ENCODE results near the gene PRLR.
A peak's percentile ranks its signal among the peaks of the same experiment; 100 is the strongest.
"Not testable (repeated sequence)": the region's sequence is repeated elsewhere in the genome, so short reads cannot be mapped to it uniquely, and the experiment has no call there.

Gene PRLR

DNA sequence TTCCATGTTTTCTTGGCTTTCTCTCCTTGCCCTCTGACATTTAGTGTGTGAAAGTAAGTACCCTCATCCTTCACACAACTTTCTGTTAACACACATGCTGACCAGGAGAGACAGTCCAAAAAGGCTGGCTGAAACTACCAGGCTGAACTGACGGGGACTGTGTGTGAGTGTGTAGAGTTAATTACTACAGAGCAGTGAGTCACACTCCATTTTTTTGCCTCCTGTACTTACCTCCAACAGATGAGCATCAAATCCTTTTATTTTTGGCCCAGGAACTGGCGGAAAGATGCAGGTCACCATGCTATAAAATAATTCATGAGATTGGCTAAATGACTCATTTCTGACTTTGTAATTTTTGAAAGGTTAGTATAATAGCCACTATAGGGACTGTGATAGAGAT, 162.3 kb downstream of the PRLR start:
- no peak for DNase-seq

DNA sequence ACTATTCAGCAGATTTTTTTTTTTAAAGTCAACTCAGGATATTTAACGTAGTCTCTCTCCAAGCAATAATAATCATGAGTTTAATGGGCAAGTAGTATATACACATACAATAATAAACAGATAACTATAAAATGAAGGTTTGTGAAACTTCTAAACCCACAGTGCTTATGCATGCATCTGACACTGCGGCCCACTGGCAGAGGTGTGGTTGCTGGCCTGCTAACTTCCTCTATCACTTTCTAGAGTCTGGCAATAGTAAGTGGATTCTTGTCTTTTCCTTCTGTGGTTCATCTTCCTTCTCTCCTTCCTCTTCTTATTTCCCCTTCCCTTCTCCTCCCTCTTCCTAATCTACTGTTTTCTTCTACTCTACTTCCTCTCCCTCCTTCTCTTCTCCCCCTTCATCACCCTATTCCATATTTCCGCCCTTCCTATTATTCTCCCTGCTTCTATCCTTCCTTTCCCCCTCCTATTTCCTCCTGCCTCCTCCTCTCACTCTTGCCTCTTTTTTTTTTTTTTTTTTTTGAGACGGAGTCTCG, 164.0 kb downstream of the PRLR start:
- DNase-seq: no peak

DNA sequence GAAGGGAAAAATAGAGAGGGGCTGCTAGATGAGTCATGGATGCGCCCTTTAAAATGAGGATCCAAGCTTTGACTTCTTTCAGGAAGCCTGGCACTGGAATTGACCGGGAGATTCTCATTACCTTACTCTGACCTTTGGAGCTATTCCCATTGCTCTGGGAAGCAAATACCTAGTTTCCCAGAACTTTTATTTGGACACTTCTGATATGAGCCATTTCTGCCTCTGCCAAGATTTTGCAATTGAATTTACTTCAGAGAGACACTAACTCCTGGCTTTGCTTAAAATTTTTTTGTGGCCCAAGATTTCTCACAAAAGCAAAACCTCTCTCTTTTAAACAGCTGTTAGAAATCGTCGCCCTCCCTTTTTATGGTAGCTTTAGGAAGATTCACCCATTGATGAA, 166.9 kb downstream of the PRLR start:
- DNase-seq: no peak

DNA sequence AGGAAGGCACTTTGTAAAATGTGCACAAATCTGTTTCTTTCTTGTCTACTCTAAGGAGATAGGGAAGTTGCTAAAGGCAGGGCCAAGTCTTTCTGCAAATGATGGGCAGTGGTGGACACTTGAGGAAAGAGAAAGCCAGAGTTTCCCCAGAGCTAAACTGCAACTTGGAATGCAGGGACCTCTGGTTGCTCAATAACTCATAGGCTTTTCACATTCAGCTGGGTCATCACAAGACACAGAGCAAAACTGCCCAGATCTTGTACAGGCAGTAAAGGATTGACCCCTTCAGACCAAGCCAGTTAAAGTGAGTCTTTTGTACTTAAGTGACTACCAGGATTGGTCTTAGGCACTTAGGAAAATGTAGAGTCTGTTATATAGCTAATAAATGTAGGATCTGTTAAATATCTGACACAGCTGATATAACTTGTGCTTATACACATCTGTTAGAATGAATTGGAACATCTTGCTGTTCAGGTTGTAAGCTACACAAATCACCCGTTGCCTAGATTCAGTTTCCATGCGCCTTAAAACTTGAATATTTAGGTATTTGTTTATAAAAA, 169.0 kb downstream of the PRLR start:
- DNase-seq: no peak

DNA sequence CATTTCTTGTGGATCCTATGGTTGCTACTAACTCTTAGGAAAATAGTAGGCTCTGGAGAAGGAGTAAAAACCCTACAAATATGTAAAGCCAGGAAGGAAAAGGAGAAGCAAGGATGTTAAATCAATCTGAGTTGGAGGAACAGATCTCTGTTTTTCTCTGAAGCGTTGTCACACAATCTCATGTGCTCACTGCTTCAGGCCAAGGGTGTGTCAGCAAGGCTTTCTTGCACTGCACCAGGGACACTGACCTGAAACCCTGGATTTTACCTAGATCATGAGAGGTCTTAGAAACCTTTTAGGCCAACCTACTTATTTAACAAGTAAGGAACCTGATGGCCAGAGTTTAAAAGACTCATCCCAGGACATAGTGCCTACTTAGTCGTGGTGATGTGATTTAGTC, 170.1 kb downstream of the PRLR start:
- no peak for DNase-seq

DNA sequence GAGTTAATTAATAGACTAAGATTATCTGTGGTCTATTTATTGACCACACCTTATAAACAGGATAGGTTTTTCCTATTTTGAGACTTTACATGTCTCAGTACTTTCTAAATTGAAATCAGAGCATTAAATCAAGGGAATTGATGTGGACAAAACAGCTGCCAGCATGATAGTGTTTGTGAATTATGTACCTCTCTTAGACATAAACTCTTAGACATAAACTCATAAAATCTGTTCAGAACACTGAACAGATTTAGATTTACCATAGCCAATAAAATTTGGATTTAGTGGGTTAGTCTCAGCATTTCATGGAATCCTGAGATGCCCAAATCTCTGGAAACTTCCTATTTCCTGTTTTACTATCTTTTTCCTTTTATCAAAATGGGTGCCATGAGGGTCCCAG, 171.0 kb downstream of the PRLR start:
- DNase-seq: no peak

DNA sequence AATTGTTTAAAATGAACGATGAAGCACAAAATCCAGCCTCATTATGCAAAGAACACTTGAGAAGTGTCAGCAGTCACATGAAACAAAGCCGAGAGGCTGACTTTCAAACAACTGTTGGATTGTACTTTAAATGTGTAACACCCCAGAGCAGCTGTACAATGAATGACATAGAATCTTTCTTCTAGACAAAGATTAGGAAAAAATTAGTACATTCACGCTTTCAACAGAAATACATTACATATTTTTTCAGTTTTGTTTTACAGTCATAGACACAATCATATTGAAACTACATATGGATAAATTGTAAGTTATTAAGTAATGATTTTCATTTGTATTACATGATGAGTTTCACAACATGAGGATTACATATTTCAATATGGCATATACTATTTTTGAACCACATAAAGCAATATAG, 171.9 kb downstream of the PRLR start:
- no peak for DNase-seq

DNA sequence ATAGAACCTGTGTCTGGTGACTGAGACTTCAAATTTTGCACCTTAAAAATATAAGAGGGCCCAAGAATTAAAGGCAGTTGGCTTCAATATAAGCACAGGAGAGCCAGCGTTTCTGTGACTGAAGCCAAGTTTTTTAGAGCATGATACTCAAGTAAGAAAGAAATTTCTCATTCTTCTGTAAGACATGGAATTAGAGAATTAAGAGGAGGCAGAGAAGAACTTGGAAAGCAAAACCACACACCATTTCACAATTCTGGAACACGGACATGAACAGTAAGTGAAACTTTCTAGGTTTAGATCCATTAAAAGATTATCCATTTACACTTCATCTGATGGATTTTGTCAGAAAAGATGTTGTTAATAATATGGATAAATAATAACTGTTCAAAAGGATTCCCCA, 173.6 kb downstream of the PRLR start:
- DNase-seq: no peak

DNA sequence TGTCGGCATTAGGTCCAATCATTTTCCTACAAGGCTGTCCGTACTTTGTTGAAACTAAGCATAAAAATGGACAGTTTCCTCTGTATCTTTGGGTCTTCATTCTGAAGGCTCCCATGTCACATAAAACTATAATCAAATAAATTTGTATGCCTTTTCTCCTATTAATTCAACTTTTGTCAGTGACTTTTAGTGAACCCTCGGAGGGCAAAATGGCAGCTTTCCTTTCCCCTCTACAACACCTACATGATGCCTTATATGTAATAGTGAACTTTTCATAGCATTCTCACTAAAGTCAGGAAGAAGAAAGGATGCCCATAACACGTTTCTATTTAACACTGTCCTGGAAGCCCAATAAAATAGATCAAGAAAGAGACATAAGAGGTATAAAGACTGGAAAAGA, 177.4 kb downstream of the PRLR start:
- no peak for DNase-seq

DNA sequence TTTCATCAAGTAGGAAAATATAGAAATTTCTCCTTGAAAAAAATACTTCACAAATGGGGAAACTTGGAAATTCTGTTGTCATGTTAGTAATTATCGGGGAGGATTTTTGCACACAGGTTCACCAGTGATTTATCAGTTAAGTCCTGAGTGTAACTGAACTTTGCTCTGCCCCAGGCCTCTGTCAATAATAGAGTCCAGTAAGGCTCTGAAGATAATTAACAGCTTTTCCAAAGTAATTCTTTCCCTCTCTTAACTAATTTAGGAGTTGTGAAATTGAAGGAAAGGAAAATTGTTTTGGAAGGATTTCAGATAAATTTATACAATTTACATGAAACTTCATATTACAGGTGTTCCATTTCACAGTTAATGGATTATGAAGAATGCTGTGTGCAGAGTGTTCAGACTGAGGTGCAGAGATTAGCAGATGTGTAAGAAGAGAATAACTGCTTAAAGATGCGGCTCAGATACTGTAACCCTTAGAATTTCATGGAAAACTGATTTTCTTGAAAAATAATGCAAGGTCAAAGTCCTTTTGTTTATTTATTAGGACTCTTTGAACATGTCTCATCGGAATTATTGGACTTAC, 179.7 kb downstream of the PRLR start:
- DNase-seq: no peak

DNA sequence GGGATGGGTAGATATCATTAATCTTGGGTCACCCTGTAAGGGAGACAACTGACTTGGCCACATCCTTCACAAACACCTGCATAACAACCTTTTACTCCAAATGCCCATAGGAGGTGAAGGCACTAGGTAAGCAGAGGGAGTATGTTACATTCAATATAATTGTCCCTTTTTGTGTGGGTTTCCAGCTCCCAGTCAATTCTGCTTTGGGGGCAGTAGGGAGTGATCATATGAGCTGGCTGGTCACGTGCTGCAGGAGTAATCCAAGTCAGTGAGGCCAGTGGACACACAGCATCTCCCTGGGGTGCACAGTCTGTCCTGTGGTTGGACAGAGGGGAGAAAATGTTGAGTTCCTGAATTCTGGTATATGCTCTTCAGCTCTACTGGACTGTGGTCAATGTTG, 181.4 kb downstream of the PRLR start:
- no peak for DNase-seq

DNA sequence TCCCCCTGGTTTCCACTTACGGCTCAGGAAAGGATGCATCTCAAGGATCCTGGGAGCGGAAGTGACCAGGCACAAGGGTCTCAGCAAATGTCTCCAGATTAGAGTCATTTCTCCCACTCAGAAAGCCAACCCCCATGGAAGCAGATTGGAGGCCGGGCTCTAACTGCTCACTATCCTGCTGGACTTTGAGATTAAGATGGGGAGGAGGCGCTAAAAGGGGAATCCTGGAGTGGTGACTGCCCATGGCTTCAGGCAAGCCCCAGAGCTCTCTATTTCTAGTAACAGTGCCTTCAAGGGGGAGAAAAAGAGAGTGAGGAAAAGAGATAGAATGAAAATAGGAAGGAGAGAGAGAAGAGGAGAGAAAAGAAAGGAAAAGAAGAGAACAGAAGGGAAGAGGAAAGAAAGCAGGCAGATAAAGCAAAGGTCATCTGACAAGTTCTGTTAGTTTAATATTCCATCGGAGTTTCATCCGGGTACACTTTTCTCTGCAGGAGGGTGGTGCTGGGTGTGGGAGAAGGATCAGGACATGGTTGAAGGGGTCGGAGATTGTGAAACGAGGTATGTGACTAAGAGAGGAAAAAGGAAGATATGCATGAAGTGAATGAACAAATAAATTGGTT, 182.4 kb downstream of the PRLR start, which contains the start of gene AGXT2:
TSS of gene AGXT2 (minus strand) at position 165 of the 620 bp plus-strand sequence. CDS start at position 108, 57 bp downstream.
- DNase-seq: no peak

DNA sequence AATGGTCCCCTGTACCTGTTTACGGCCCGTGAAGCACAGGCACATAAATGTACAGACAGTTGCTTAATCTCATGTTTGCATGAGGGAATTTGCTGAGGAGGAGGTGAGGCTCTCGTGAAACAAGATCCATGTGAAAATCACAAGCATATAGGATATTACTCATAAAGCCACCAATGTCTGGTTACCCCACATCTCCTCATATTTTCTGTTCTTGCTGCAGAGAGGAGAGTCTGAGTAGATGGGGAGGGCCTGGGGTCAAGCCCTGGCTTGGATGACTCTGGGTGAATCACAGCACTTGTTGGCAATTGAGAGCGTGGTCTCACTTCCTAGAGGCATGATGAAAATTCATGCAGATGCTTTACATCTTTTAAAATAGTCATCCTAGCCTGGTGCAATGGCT, 183.5 kb downstream of the PRLR start:
- no peak for DNase-seq

DNA sequence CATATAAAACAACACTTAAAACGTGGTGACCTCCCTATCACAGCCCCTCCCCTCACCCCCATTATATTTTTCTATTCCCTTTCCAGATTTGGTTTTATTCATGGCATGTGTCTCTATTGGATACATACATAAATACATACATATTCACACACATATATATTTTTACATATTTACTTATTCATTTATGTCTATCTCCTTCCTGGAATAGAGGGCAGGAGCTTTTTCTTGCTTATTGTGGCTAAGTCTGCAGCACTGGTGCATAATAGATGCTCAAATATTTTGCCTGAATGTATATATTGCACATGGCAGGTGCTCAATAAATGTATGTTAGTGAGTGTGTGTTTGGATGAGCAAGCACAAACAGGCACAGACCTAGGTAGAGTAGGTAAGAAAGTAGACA, 185.0 kb downstream of the PRLR start:
- no peak for DNase-seq

DNA sequence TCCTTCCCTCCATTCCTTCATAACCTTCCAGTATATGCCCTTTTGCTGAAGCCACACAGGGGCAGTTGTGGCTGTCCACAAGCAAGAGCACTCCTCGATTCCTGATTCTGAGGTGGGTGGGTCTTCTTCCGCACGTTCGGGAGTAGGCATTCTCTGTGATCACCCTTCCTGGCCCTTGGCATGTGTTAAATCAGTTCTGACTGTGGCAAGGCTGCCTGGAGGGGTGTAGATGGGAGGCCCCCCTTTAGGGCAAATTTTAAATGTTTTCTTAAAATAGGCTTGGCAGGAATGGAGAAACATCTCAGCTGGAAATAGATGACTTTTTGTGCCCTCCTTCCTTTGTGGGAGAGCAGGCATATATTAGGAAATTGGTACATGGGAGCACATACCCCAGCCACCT, 185.6 kb downstream of the PRLR start:
- no peak for DNase-seq

DNA sequence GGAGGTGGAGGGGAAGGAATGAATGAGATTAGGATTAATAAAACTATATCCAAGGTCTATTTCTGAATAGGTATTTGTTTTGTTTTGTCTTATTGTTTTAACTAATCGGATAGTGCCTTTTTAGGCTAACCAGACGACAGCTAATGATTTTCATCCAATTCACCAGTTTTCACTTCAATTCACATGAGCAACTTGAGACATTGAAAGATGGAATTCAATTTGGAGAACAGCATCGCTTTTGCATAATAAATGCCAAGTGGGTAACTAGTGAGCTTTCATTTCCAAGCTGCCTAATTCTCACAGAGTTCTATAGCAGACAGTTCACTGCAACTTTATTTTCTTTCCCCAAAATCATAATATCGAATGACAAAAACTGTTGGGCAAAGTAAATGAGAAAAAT, 187.5 kb downstream of the PRLR start:
- DNase-seq: no peak

DNA sequence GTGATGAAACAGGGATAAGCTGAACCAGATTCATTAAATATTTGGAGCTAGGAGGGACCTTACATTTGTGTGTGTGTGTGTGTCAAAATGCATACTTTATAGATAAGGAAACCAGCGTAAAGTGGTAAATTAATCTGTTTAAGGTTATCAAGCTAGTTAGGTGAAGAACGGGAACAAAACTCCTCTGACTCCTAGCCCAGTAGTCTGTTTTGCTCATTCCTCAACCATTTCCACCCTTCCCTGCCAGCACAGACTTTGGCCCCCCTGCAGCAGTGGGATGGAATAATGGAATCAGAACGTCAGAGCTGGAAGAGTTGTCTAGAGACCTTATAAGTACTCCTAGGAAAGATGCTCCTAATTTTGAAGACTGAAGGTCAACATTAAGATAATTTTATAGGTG, 189.0 kb downstream of the PRLR start:
- DNase-seq: peak; percentile 59

DNA sequence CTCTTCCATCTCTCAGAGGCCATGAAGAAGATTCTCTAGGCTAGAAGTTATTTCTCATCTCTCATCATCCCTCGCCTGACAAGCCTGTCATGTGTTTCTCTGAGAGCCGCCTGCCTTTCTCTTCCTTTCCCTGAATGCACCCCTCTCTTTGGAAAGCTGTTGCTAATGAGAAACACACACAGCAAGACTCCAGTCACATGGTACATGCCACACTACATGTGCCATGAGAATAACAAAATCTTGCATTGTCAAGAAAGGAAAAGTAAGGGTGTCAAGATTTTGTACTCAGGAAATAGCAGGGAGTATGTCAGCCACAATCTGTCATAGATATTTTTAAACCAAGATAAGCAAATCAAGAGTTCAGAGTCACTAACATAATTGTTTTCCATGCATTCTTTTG, 191.4 kb downstream of the PRLR start:
- DNase-seq: no peak

DNA sequence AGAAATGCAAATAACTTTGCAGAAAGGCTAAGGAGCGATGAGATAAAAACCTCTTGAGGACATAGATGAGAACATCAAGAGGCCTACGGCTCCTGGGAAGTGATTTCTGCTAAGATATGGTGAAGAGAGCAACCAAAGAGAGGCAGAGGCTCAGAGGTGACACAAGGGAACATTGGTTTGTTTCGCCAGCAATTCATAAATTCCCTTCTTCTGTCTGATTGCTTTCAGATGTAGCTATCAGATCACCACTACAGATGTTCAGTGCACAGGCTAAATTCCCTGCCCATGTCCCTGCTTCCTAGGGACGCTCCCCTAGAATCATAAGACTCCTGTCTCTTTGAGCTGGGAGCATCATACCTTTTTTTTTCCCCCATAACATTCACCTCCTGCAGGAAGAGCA, 193.8 kb downstream of the PRLR start:
- no peak for DNase-seq

DNA sequence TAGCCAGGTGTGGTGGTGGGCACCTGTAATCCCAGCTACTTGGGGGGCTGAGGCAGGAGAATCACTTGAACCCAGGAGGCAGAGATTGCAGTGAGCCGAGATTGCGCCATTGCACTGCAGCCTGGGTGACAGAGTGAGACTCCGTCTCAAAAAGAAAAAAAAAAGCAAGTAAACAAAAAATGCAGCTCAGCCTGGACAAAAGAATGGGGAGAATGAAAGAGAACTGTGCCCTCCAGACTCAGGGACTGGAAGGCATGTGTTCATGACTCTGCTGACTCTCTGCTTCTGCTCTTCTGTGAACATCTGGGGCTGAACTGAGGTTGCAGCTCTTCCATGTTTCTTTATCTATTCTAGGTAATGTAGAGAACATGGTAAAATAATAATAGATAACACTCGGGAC, 194.4 kb downstream of the PRLR start:
- not testable (repeated sequence) for DNase-seq

DNA sequence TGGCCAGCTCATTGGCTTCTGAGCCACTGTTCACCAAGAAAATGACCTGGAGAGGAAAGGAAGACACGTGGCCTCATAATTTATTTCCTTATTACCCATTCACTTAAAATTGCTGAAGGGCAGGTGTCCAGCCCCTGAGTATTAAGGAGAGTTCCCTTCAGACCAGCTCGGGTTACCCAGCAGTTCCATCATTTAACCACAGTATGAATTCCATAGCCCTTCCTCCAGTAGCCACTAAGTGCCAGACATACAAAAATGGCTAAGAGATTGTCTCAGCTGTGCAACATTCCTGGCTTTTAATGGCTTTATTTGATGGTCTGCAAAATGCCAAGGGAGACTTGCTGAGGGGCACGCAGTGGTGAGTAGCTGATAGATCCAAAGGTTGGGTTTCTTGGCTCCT, 195.0 kb downstream of the PRLR start:
- DNase-seq: no peak

DNA sequence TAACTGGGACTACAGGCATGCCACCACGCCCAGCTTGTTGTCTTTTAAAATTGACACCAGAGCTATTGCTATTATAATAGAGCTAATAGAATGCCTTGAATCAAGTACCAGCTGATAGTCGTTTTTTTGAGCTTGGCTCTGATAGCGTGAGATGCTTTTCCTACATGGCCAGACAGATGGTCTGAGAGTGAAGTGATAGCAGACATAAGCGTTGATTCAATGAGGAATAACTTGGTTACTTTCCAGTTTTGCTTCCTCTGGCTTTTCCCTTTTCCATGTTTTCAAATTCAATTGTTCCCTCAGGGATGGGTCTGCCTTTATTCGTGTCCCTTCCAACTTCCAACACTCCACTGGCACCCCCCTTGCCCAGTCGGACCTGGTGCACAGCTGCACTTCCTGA, 197.9 kb downstream of the PRLR start:
- no peak for DNase-seq

DNA sequence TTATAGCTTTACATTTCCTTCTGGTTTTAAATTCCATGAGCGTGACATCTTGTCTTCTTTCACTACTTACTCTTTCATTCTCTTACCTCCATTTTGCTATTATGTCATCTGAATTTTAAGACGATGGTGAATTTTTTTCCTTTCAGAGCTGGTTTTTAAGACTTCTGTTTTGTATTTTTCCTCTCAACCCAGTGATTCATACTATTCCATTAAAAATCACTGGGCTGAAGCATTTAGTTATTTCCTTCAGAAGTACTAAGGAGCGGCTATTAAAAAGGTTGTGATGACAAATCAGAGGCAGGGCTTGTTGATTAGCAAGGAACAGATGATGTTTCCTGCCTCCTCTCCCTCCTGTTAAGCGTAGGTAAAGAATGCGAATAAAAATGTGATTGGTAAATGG, 199.0 kb downstream of the PRLR start:
- no peak for DNase-seq

DNA sequence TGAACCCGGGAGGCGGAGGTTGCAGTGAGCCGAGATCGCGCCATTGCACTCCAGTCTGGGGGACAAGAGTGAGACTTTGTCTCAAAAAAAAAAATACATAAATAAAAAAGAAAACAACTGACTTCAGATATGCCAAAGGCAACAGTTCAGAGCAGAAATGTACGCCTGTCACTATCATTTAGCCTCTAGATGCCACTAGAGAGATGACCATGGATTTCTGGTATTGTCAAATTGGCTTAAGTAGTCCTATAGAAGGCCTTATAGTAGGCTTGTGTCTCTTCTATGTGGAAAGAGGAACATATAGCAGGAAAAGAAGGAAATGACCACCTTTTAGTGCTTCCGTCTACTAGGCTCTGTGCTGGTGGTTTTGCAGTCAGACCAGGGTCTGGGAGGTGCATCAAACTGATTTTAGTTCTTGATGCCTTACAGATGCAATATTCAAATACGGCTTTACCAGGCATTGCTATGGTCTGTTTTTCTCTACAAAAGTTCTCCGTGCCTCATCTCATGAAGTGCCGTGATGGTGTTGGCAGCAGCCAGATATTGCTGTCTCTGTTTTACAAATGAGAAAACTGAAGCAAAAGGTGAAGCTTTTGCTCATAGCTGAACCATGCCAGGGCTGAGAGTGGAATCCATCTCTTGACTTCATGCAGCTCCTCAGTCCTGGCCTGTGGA, 199.7 kb downstream of the PRLR start:
- peak; percentile 31 for DNase-seq

Measured in right hindlimb (tissue), 1 donor.